ENCODE measurements around the gene IDI1. TPM values are rescaled to one million over a fixed set of nuclear protein-coding genes. Genes with fewer than 3 reads are reported as not detected.

IDI1 gene
- polyA plus RNA-seq: 10 to 100 TPM; 15.9 to 54.2 (median 49.9) TPM

GRCh38 chr10:1048732-1049424 lies at the start of gene IDI1:
TSS of gene IDI1 (minus strand) at chr10:1049119. CDS start at chr10:1049003, 116 bp downstream.
- H3K27ac ChIP-seq (ENCODE audit: low read depth, low read length): peak within 1 kb of the TSS; percentile 75
- 0 to 1% (median 0%) methylated on average over 82 to 83 of the region's 83 CpGs for WGBS, 3 donors

DNA sequence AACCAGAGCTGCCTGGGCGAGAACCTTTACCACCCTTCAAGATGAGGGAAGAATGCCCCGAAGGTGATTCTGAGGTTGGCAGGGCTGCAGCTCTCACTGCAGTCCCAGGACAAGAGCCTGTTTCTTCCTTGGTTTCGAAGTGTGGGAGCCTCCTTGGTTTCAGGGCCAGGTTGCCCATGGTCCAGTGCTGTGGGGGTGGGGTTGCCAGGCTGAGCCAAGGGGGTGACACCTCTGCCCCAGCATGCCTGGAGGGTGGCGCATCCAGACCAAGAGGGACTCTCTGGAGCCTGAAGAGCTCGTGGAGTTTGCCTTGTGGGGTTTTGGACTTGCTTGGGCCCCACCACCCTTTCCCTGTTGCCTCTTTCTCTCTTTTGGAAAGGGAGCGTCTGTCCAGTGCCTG lies 48.5 kb upstream of the IDI1 start:
- H3K27ac ChIP-seq (ENCODE audit: low read depth, low read length): no peak overlapping the region
- WGBS, 3 donors: 94 to 95% (median 95%) methylated on average over 6 of the region's 6 CpGs

GRCh38 chr10:1096287-1096889 lies 47.5 kb upstream of the IDI1 start:
- WGBS, 3 donors: 95 to 96% (median 95%) methylated on average over 27 of the region's 27 CpGs
- no peak overlapping the region for H3K27ac ChIP-seq (ENCODE audit: low read depth, low read length)

DNA sequence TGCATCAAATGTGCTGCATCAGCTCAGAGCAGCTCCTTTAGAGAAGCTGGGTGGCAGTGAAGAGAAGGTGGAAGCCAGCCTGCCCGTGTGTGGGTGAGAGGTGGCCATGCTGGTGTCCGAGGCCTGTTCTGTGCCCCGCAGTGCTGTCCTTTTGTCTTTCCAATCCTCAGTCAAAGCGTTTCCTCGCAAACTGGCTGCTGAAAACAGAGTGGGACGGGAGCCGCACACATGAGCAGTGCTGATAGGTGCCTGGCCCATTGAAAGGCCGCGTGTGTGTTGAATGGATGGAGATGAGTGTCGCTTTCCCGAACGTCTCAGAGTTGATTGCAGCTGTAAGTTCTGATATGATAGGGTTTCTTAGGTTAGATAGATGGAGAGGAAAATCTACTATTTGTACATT lies 46.6 kb upstream of the IDI1 start:
- no peak overlapping the region for H3K27ac ChIP-seq (ENCODE audit: low read depth, low read length)
- WGBS, 3 donors: 87 to 91% (median 88%) methylated on average over 12 of the region's 12 CpGs

GRCh38 chr10:1094112-1095057 lies 45.5 kb upstream of the IDI1 start:
- H3K27ac ChIP-seq (ENCODE audit: low read depth, low read length): no peak overlapping the region
- WGBS, 3 donors: 94 to 95% (median 95%) methylated on average over 15 of the region's 15 CpGs

DNA sequence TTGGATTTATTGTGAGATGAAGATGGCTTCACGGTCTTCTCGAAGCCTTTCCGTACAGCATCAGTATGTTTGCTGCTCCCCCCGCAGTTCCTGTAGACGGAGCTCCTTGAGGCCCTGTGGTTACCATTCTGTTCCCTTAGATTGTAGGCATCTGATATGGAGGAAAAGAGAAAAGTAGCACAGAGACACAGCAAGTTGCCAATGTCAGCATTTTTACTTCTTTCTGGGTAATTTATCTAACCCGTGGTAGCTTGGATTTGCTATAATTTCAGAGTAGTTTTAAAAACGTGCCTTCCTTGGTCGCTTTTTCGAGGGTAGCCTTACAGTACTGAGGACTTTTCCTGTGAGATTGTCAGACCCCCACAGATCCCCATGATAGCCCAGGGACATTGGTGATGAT lies 44.8 kb upstream of the IDI1 start:
- H3K27ac ChIP-seq (ENCODE audit: low read depth, low read length): no peak overlapping the region
- 91 to 95% (median 95%) methylated on average over 9 of the region's 9 CpGs for WGBS, 3 donors

GRCh38 chr10:1090696-1091095 lies 41.8 kb upstream of the IDI1 start:
- no peak overlapping the region for H3K27ac ChIP-seq (ENCODE audit: low read depth, low read length)
- WGBS, 3 donors: 95 to 97% (median 96%) methylated on average over 14 of the region's 14 CpGs

DNA sequence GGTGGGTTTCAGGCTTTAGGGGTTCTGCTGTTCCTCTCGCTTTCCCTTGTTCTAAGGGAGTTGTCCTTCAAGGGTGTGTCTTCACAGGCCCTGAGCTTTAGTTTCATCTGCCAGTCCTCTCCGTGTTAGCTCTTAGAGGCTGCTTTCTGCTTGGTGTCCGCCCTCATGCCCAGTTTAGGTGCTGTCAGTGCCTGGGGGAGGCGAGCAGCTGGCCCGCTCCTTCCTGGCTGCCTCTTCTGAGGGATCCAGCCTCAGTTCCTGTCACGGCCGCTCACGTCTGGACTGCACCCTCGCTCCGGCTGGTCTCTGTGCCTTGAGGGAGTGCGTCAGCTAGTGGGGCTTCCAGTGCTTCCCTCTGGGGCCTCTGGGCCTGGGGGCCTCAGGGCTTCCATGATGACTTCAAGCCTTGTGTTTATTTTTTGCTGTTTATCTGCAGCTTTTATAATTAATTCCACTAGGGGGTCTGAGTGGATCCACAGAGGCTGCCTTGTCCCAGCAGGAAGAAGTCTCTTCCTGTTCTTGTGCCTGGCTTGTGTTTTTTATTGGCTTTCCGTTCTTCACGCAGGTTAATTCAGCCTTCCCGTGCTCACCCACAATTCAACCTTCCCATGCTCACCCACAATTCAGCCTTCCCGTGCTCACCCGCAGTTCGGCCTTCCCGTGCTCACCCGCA lies 40.2 kb upstream of the IDI1 start:
- no peak overlapping the region for H3K27ac ChIP-seq (ENCODE audit: low read depth, low read length)
- WGBS, 3 donors: 81 to 91% (median 83%) methylated on average over 19 of the region's 19 CpGs

DNA sequence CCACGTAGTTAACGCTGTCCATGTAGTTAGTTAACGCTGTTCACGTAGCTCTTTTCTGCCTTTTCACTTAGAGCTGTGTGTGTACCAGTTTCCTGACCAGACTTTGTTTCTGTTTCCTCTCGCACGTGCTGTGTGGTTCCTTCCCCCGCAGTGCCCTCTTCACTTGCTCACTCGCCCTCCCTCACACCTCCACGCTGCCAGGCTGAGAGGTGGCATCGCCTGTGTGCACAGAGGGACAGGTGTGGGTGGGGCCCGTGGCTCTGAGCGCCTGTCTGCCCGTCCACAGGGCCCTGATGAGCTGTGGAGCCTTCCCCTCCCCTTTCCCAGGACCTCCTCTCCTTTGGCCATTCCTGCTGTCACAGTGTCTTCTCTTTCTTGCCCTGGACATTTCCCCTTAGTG lies 37.9 kb upstream of the IDI1 start:
- WGBS, 3 donors: 85 to 90% (median 88%) methylated on average over 13 of the region's 13 CpGs
- H3K27ac ChIP-seq (ENCODE audit: low read depth, low read length): no peak overlapping the region

DNA sequence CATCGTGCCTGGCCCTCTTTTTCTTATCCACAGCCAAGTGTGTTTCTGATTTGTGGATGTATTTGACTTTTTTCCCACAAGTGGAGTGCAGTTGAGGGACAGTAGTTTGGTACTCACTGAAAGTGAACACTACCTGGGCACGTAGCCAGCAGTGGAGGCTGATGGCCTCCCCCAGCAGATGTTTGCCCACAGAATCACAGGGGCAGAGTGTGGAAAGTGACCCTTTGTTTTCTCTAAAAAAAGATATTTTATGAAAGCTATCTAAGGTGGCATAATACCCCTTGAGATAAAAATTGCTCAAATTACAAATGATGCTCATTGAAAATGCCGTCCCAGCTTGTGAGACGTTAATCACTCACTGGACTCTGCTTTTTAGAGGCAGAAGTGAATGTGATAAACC lies 36.3 kb upstream of the IDI1 start:
- no peak overlapping the region for H3K27ac ChIP-seq (ENCODE audit: low read depth, low read length)
- 81 to 93% (median 91%) methylated on average over 4 of the region's 4 CpGs for WGBS, 3 donors

DNA sequence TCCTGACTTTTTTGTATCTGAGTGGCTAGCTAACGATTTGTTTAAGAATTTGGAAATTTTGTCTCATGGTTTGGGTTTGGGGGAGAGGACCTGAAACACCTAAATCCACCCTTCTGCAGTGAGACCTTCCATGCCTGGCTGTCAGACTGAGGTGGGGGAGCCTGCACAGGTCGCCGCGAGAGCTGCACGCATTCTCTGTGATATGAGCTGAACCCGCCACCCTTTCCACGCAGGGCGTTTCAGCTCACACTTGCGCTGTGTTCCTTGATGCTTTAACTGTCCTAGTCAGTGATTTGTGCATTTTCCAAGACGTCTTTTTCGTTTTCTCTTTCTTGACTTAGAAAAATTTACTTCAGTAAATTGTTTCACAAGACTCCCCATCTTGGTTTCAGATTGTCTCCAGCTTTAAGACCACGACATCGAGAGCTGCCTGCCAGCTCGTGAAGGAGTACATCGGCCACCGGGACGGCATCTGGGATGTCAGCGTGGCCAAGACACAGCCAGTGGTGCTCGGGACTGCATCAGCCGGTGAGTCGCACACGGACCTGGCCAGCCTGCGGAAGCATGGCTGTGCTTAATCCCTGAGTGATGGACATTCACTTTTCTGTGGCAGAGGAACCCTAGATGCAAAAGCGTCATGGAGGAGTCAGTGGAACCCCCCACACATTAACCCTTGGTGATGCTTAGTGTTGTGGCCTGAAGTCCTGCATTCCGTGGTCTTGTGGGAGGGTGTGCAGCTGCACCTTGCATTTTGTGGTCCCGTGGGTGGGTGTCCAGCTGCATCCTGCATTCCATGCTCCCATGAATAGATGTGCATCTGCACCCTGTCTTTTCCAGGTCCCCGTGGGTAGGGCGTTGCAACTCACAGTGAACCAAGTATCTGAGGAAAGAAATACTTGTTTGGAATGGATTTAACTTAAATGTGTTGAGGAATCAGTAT lies 35.4 kb upstream of the IDI1 start:
- WGBS, 3 donors: 94 to 95% (median 95%) methylated on average over 28 of the region's 28 CpGs
- H3K27ac ChIP-seq (ENCODE audit: low read depth, low read length): no peak overlapping the region

DNA sequence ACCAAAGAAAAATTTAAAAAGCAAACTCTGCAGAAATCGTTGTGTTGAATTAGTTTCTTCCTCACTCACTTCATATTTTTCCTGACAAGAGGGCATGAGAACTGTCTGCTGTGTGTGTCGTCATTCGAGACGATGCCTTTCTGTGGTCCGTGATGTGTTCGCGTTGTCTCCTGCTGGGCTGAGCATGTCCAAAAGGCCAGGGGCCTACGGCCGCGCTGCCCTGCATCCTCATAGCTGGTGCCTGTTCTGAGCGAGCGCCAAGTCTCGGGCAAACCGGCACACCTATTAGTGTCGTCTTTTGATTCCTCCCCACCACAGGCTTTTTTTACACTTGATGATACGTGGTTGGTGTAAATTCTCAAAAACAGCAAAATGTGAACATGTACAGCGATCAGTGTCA lies 34.7 kb upstream of the IDI1 start:
- WGBS, 3 donors: 92 to 96% (median 93%) methylated on average over 17 of the region's 17 CpGs
- no peak overlapping the region for H3K27ac ChIP-seq (ENCODE audit: low read depth, low read length)

GRCh38 chr10:1078668-1079067 lies 29.7 kb upstream of the IDI1 start:
- no peak overlapping the region for H3K27ac ChIP-seq (ENCODE audit: low read depth, low read length)

DNA sequence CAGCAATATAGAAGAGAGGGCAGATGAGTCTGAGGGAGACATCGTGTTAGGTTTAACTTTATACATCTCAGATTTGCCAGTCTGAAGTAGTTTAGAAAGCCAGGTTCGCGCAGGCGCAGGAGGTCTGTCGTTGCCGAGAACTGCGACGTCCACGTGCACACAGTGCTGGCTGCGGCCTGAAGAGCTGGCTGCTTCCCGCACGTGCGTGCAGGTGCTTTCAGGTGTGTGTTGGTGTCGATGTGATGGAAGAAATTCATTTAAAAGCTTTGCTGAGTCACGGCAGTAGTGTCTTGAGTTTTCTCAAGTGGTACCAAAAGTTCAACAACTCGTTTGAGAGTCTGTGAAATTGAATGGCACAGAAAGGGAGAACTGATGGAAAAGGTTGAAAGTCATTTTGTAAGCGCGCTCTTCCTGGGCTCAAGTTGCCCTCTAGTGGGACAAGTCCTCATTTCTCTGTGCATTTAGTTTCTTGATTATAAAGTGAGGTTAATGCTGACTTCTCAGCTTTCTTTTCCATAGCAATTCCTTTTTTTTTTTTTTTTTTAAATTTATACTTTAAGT lies 25.9 kb upstream of the IDI1 start:
- WGBS, 3 donors: 88 to 91% (median 89%) methylated on average over 18 of the region's 18 CpGs

GRCh38 chr10:1074052-1074747 lies 25.3 kb upstream of the IDI1 start:
- 89 to 93% (median 89%) methylated on average over 24 of the region's 24 CpGs for WGBS, 3 donors
- H3K27ac ChIP-seq (ENCODE audit: low read depth, low read length): no peak overlapping the region

More for the DNA sequence above, 25.9 kb upstream of the IDI1 start:
- H3K27ac ChIP-seq (ENCODE audit: low read depth, low read length): no peak overlapping the region

GRCh38 chr10:1070919-1071318 lies 22.0 kb upstream of the IDI1 start:
- H3K27ac ChIP-seq (ENCODE audit: low read depth, low read length): no peak overlapping the region
- 72 to 85% (median 78%) methylated on average over 7 of the region's 7 CpGs for WGBS, 3 donors

All from adipose tissue (tissue), 3 donors.